Calu3 (cell line): ENCODE measurements around the gene UBR4. TPM values are rescaled to one million over a fixed set of nuclear protein-coding genes. Genes with fewer than 3 reads are reported as not detected.
"Not testable (repeated sequence)": the region's sequence is repeated elsewhere in the genome, so short reads cannot be mapped to it uniquely, and the experiment has no call there.

ENCODE experiments used
- Bru-seq: library from RNA; stranded (reverse); fragments of 400-500 nt; gene quantifications from one replicate; lab custom pipeline; 2021; lab: Mats Ljungman, UMichigan
- BruChase-seq, 2 experiments: library from RNA; stranded (reverse); fragments of 400-500 nt; gene quantifications; one replicate each; lab custom pipeline; 2021; lab: Mats Ljungman, UMichigan
- BruUV-seq: library from RNA; stranded (reverse); fragments of 400-500 nt; replicated peaks from 2 replicates; lab custom pipeline; 2021; lab: Mats Ljungman, UMichigan
- CTCF ChIA-PET: fragments of 300-600 bp; sonication (Branson Sonifier 250); formaldehyde crosslinking; loops from one replicate; lab custom pipeline; 2022; ENCODE audit warnings: antibody characterized with exemption; lab: Charles Lee
- DNase-seq: peaks from one replicate; pipeline ENCODE4 v3.0.0; 2022
- H3K27ac Mint-ChIP-seq: one replicate; pipeline ENCODE4 v1.8.0; 2022; ENCODE audit warnings: mixed read lengths; ENCODE audit not compliant: unreplicated experiment
- H3K27me3 Mint-ChIP-seq: one replicate; pipeline ENCODE4 v1.8.0; 2022; ENCODE audit warnings: mixed read lengths; ENCODE audit not compliant: unreplicated experiment
- H3K36me3 Mint-ChIP-seq: one replicate; pipeline ENCODE4 v1.8.0; 2022; ENCODE audit warnings: mild to moderate bottlenecking, moderate library complexity, mixed read lengths; ENCODE audit not compliant: insufficient read depth, unreplicated experiment
- H3K4me1 Mint-ChIP-seq: one replicate; pipeline ENCODE4 v1.8.0; 2022; ENCODE audit warnings: mild to moderate bottlenecking, low read depth, mixed read lengths; ENCODE audit not compliant: unreplicated experiment
- H3K4me3 Mint-ChIP-seq: one replicate; pipeline ENCODE4 v1.8.0; 2022; ENCODE audit warnings: mild to moderate bottlenecking, low read depth, moderate library complexity, mixed read lengths; ENCODE audit not compliant: unreplicated experiment
- H3K9me3 Mint-ChIP-seq: one replicate; pipeline ENCODE4 v1.8.0; 2022; ENCODE audit warnings: low read depth, mixed read lengths; ENCODE audit not compliant: unreplicated experiment
- CTCF ChIP-seq: fragments of 200-600 bp; IDR thresholded peaks from one replicate; pipeline ENCODE4 v1.8.0; 2022; ENCODE audit warnings: antibody characterized with exemption; ENCODE audit not compliant: unreplicated experiment
- intact Hi-C: fragments of 100-400 bp; cut with micrococcal nuclease; formaldehyde crosslinking; loops from one replicate; pipeline ENCODE4 v1.10.0; 2022; ENCODE audit not compliant: unreplicated experiment
- long read RNA-seq: library from polyadenylated mRNA; stranded (forward); transcript quantifications from one replicate; pipeline ENCODE4 v2.0.0, GENCODE V29; 2022
- total RNA-seq: library from RNA; stranded (reverse); gene quantifications from 2 replicates; pipeline ENCODE4 v1.2.3, GENCODE V29; 2022

The UBR4 gene
- total RNA-seq (123 and 134 TPM in 2 replicates), Bru-seq, nascent RNA (percentile 85 among the genes with signal in this experiment), BruChase-seq, experiment 1, labeled RNA remaining after a 6-hour chase (percentile 90 among the genes with signal in this experiment), BruChase-seq, experiment 2, labeled RNA remaining after a 2-hour chase (percentile 85 among the genes with signal in this experiment)
- long read RNA-seq, partial matches to known transcripts: 25 of 33 reads
- long read RNA-seq, other reads (novel, unspliced or antisense): 3 of 33 reads

GRCh38 chr1:19209990-19210771 is at the start of gene UBR4:
TSS of gene UBR4 (minus strand) at chr1:19210266. CDS start at chr1:19210248, 18 bp downstream.
- Mint-ChIP-seq H3K4me1 (peaks cover 22% of the 10 kb centered on the region), H3K27me3 (no peaks in the 10 kb centered on the region), H3K27ac (peak within 1 kb of the TSS; percentile 81), H3K36me3 (peaks cover 27% of the 10 kb centered on the region), H3K9me3 (no peaks in the 10 kb centered on the region), H3K4me3 (peak within 1 kb of the TSS; percentile 81)
- no peak for TF ChIP-seq CTCF
- CTCF ChIA-PET: no interaction called here
- no TSS peak for BruUV-seq
- DNase-seq: peak; percentile 91
- intact Hi-C loops: no loop called here

- no TSS peak for BruUV-seq
- no peak for DNase-seq
- peaks cover 59% of the 10 kb centered on the region for H3K36me3 Mint-ChIP-seq
- H3K4me1 Mint-ChIP-seq: peaks cover 4% of the 10 kb centered on the region
- no peak overlapping the region for H3K4me3 Mint-ChIP-seq
- no peak overlapping the region for H3K27ac Mint-ChIP-seq
- intact Hi-C loops: no loop called here
- no peaks in the 10 kb centered on the region for H3K27me3 Mint-ChIP-seq
- no peaks in the 10 kb centered on the region for H3K9me3 Mint-ChIP-seq
- CTCF ChIA-PET: no interaction called here
- no peak for TF ChIP-seq CTCF
Observed at GRCh38 chr1:19258353-19258752, 48.3 kb upstream of the UBR4 start.

- intact Hi-C loops: no loop called here
- BruUV-seq: no TSS peak
- CTCF ChIA-PET: interaction anchor here (0.5 kb wide), 1 partner anchor 123 kb away, joined by 3 read pairs; no protein-coding TSS in a partner anchor
- H3K27ac Mint-ChIP-seq: no peak overlapping the region
- no peak for TF ChIP-seq CTCF
- H3K9me3 Mint-ChIP-seq: no peaks in the 10 kb centered on the region
- no peaks in the 10 kb centered on the region for H3K27me3 Mint-ChIP-seq
- H3K4me1 Mint-ChIP-seq: peaks cover 12% of the 10 kb centered on the region
- no peak for DNase-seq
- H3K4me3 Mint-ChIP-seq: no peak overlapping the region
- peaks cover 68% of the 10 kb centered on the region for H3K36me3 Mint-ChIP-seq
Observed at GRCh38 chr1:19257178-19257914, 47.3 kb upstream of the UBR4 start.

GRCh38 chr1:19256301-19256700 is 46.2 kb upstream of the UBR4 start:
- peaks cover 76% of the 10 kb centered on the region for H3K36me3 Mint-ChIP-seq
- H3K27ac Mint-ChIP-seq, DNase-seq, CTCF ChIA-PET, H3K27me3 Mint-ChIP-seq, BruUV-seq, H3K9me3 Mint-ChIP-seq, H3K4me3 Mint-ChIP-seq, intact Hi-C loops: not testable (repeated sequence)
- peaks cover 12% of the 10 kb centered on the region for H3K4me1 Mint-ChIP-seq
